ENCODE measurements around the gene ADGRF3. TPM values are rescaled to one million over a fixed set of nuclear protein-coding genes. Genes with fewer than 3 reads are reported as not detected.
"Not testable (repeated sequence)": the region's sequence is repeated elsewhere in the genome, so short reads cannot be mapped to it uniquely, and the experiment has no call there.

ADGRF3 gene
- total and polyA plus RNA-seq, 2 experiments from 2014 or later: 0.24 TPM; not detected in 1

DNA sequence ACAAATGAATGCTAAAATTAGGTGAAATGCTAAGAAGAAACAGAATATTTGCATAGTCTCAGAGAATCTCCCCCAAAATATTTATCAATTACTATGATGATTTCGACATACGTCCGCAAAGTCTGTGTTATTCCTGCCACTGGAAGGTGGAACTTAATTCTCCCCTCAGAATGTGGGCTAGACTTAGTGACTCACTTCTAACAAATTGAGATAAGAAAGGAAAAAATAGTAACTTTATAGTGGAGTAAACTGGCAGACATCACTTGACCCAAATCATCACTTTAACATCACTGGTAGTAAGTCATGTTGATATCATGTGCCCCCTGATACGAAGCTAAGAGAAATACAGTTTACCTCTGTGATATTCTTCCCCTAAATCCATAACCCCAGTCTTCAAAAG is 78.4 kb downstream of the ADGRF3 start:
- H3K9me3 ChIP-seq (ENCODE audit: low read depth): no peaks in the 10 kb centered on the region
- TF ChIP-seq EZH2 (IDR thresholded peaks at IDR 0.05; ENCODE audit: insufficient read depth, poor library complexity, severe bottlenecking) (no peak), EZH2phosphoT487 (IDR thresholded peaks at IDR 0.05; ENCODE audit: insufficient read depth, low read depth) (no peak)
- no peak overlapping the region for H3K4me3 ChIP-seq
- H3F3A ChIP-seq (ENCODE audit: insufficient read depth): peaks cover 37% of the 10 kb centered on the region
- no peak overlapping the region for H2AFZ ChIP-seq
- H4K20me1 ChIP-seq (ENCODE audit: insufficient read depth): no peaks in the 10 kb centered on the region
- peaks cover 10% of the 10 kb centered on the region for H3K79me2 ChIP-seq (ENCODE audit: insufficient read depth)
- 0 out of 2 replicates have a peak overlapping the region, but pooled peaks have one; percentile 13 for H3K27ac ChIP-seq
- peak; percentile 48 for DNase-seq
- 66 to 72% methylated on average over 4 of the region's 4 CpGs for WGBS, 2 experiments (ENCODE audit: low coverage in 1 of 2, low lambda C conversion rate in 2 of 2, missing lambda C conversion rate in 2 of 2)
- no peaks in the 10 kb centered on the region for H3K27me3 ChIP-seq (replicated peaks; ENCODE audit: insufficient read depth)
- no peaks in the 10 kb centered on the region for H3K9me2 ChIP-seq (ENCODE audit: insufficient read depth)
- H3K9ac ChIP-seq: no peak overlapping the region
- peaks cover 27% of the 10 kb centered on the region for H3K4me1 ChIP-seq (ENCODE audit: insufficient read depth)
- peaks cover 8% of the 10 kb centered on the region; the same call in 1 of the 2 replicates for H3K36me3 ChIP-seq (ENCODE audit: low read depth)
- in situ Hi-C loops (cut with MboI): no loop called here
- no peak overlapping the region for H3K4me2 ChIP-seq (ENCODE audit: unreplicated experiment)

DNA sequence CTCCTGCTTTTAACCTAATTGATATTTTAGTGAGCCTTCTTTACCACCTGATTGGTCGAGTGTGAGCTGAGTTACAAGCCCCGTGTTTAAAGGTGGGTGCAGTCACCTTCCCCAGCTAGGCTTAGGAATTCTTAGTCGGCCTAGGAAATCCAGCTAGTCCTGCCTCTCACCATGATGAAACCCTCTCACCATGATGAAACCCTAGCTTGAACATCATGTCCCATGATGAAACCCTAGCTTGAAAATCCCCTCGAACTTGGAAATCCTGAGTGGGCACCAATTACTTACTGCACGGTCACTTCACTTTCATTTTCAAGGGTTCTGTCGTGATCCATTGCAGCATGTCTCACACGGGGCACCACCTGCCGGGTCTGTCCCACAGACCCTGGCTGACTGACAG is 87.8 kb downstream of the ADGRF3 start:
- H3K9ac ChIP-seq; in situ Hi-C loops (cut with MboI): not testable (repeated sequence)

More for the DNA sequence above, 87.8 kb downstream of the ADGRF3 start:
- 81% methylated on average over 8 of the region's 8 CpGs for WGBS, 2 experiments (ENCODE audit: low coverage in 1 of 2, low lambda C conversion rate in 2 of 2, missing lambda C conversion rate in 2 of 2)
- Histone ChIP-seq H3K36me3 (ENCODE audit: low read depth) (peaks cover 16% of the 10 kb centered on the region; the same call in 1 of the 2 replicates), H3K79me2 (ENCODE audit: insufficient read depth) (peaks cover 57% of the 10 kb centered on the region)
- H3K27ac ChIP-seq; DNase-seq; H3K4me3 ChIP-seq; H4K20me1 ChIP-seq (ENCODE audit: insufficient read depth); H2AFZ ChIP-seq; H3K27me3 ChIP-seq (replicated peaks; ENCODE audit: insufficient read depth); H3K9me2 ChIP-seq (ENCODE audit: insufficient read depth); H3K9me3 ChIP-seq (ENCODE audit: low read depth); H3F3A ChIP-seq (ENCODE audit: insufficient read depth); H3K4me1 ChIP-seq (ENCODE audit: insufficient read depth); H3K4me2 ChIP-seq (ENCODE audit: unreplicated experiment): not testable (repeated sequence)

Other genes with a start within 250 kb of the ADGRF3 start
- gene GAREM2, start 173.7 kb downstream of the ADGRF3 start, total RNA-seq (2014; rRNA removed; shearing (Covaris generic)): 1.8 and 2.5 TPM in 2 replicates
- gene GAREM2, start 173.7 kb downstream of the ADGRF3 start, polyA plus RNA-seq (2016; fragmentation: Nextera tagmentation; extraction: Ambion mirVana): 5.9 TPM in 2 replicates
- 106 and 121 TPM in 2 replicates for gene HADHA, start 102.2 kb downstream of the ADGRF3 start, total RNA-seq (2014; rRNA removed; shearing (Covaris generic))
- gene HADHA, start 102.2 kb downstream of the ADGRF3 start, polyA plus RNA-seq (2016; fragmentation: Nextera tagmentation; extraction: Ambion mirVana): 122 and 125 TPM in 2 replicates
- 93.3 and 99.2 TPM in 2 replicates for gene HADHB, start 101.8 kb downstream of the ADGRF3 start, total RNA-seq (2014; rRNA removed; shearing (Covaris generic))
- 139 and 140 TPM in 2 replicates for gene HADHB, start 101.8 kb downstream of the ADGRF3 start, polyA plus RNA-seq (2016; fragmentation: Nextera tagmentation; extraction: Ambion mirVana)
- gene SELENOI, start 646 bp downstream of the ADGRF3 start, total RNA-seq (2014; rRNA removed; shearing (Covaris generic)): 11.6 and 19.8 TPM in 2 replicates
- 3.6 TPM in 2 replicates for gene SELENOI, start 646 bp downstream of the ADGRF3 start, polyA plus RNA-seq (2016; fragmentation: Nextera tagmentation; extraction: Ambion mirVana)
- 0.89 TPM in 1 of 2 replicates, not detected in the other for gene DRC1, start 55.1 kb upstream of the ADGRF3 start, total RNA-seq (2014; rRNA removed; shearing (Covaris generic))
- 0.35 TPM in 1 of 2 replicates, not detected in the other for gene DRC1, start 55.1 kb upstream of the ADGRF3 start, polyA plus RNA-seq (2016; fragmentation: Nextera tagmentation; extraction: Ambion mirVana)
- gene OTOF, start 131.3 kb upstream of the ADGRF3 start, total RNA-seq (2014; rRNA removed; shearing (Covaris generic)): 0.25 and 0.43 TPM in 2 replicates
- 0.37 and 0.38 TPM in 2 replicates for gene OTOF, start 131.3 kb upstream of the ADGRF3 start, polyA plus RNA-seq (2016; fragmentation: Nextera tagmentation; extraction: Ambion mirVana)

Measured in GM23248 (cell line).